GM19438 (cell line): ENCODE results near the gene HIGD2A.
"Not testable (repeated sequence)": the region's sequence is repeated elsewhere in the genome, so short reads cannot be mapped to it uniquely, and the experiment has no call there.

Experiments used
- ATAC-seq: cut with Tn5 transposase; IDR thresholded peaks from one replicate; pipeline ENCODE4 v1.9.1; 2021; ENCODE audit warnings: low read depth; ENCODE audit not compliant: unreplicated experiment

HIGD2A gene

GRCh38 chr5:176394096-176394495 lies 5.5 kb downstream of the HIGD2A start:
- no peak for ATAC-seq

GRCh38 chr5:176394881-176395675 lies 6.5 kb downstream of the HIGD2A start:
- no peak for ATAC-seq

- no peak for ATAC-seq
Measured at GRCh38 chr5:176396330-176396729, 7.8 kb downstream of the HIGD2A start.

- ATAC-seq, result no peak
Measured at GRCh38 chr5:176397736-176398420, 9.3 kb downstream of the HIGD2A start.

GRCh38 chr5:176400382-176401156 lies 12.0 kb downstream of the HIGD2A start:
- no peak for ATAC-seq

GRCh38 chr5:176401281-176402205 lies 13.0 kb downstream of the HIGD2A start:
- ATAC-seq, result no peak

- no peak for ATAC-seq
Measured at GRCh38 chr5:176405656-176406435, 17.3 kb downstream of the HIGD2A start.

GRCh38 chr5:176406436-176407052 lies 18.0 kb downstream of the HIGD2A start:
- no peak for ATAC-seq

GRCh38 chr5:176407456-176408251 lies 19.1 kb downstream of the HIGD2A start:
- no peak for ATAC-seq

GRCh38 chr5:176408252-176408573 lies 19.7 kb downstream of the HIGD2A start:
- ATAC-seq, result not testable (repeated sequence)

- ATAC-seq, result no peak
Measured at GRCh38 chr5:176408590-176408989, 20.0 kb downstream of the HIGD2A start.

- ATAC-seq, result no peak
Measured at GRCh38 chr5:176409765-176410164, 21.2 kb downstream of the HIGD2A start.

- ATAC-seq, result no peak
Measured at GRCh38 chr5:176410486-176411180, 22.1 kb downstream of the HIGD2A start.

- no peak for ATAC-seq
Measured at GRCh38 chr5:176412517-176413254, 24.1 kb downstream of the HIGD2A start.

- ATAC-seq, result no peak
Measured at GRCh38 chr5:176413255-176413565, 24.7 kb downstream of the HIGD2A start.

GRCh38 chr5:176413709-176414191 lies 25.2 kb downstream of the HIGD2A start:
- no peak for ATAC-seq

GRCh38 chr5:176414704-176415103 lies 26.2 kb downstream of the HIGD2A start:
- no peak for ATAC-seq
